NB4 (cell line): ENCODE measurements around the gene OR8B12.

Source experiments
- DNase-seq: peaks from one replicate; pipeline ENCODE4 v3.0.0; 2010; ENCODE audit warnings: low read depth
- H3K4me3 ChIP-seq: one replicate; pipeline ENCODE4 v1.5.1; 2011; ENCODE audit warnings: mild to moderate bottlenecking, low read depth, low read length, moderate library complexity
- MYC ChIP-seq: IDR thresholded peaks from 2 replicates; pipeline ENCODE4 v1.6.1; 2011; ENCODE audit warnings: low read depth, low read length
- POLR2A ChIP-seq: IDR thresholded peaks from 2 replicates; pipeline ENCODE4 v1.6.1; 2011; ENCODE audit warnings: mild to moderate bottlenecking; ENCODE audit not compliant: insufficient read length; ENCODE audit errors: extremely low read depth
- TF ChIP-seq, protein P1 (sequence below): IDR thresholded peaks from 2 replicates; pipeline ENCODE4 v1.6.1; 2011; ENCODE audit warnings: low read depth, low read length
- TF ChIP-seq, protein P2 (sequence below): IDR thresholded peaks from one replicate; pipeline ENCODE4 v1.5.1; 2012; ENCODE audit warnings: low read depth, low read length

OR8B12 gene, protein sequence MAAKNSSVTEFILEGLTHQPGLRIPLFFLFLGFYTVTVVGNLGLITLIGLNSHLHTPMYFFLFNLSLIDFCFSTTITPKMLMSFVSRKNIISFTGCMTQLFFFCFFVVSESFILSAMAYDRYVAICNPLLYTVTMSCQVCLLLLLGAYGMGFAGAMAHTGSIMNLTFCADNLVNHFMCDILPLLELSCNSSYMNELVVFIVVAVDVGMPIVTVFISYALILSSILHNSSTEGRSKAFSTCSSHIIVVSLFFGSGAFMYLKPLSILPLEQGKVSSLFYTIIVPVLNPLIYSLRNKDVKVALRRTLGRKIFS

DNA sequence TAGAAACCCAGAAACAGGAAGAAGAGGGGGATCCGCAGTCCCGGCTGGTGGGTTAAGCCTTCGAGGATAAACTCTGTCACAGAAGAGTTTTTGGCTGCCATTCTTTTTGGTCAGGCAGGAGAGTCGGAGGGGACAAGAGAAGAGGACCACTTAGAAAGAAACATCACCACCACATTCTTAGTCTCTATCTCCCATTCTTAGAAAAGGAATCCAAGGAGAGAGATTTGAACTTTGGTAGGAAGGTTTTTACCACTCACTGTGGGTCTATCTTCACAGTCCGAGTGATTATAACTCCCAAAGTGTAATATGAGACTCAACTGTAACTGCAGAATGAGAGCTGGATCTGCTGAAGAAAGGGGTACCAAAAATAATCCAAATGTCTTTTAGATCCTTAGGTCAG is at the start of gene OR8B12:
Gene OR8B12, minus strand, starts transcription at position 101 of the 400 bp plus-strand sequence. Its CDS starts 0 bp downstream, at position 101.
- no peak within 1 kb of the TSS for H3K4me3 ChIP-seq
- TF ChIP-seq, protein P1, sequence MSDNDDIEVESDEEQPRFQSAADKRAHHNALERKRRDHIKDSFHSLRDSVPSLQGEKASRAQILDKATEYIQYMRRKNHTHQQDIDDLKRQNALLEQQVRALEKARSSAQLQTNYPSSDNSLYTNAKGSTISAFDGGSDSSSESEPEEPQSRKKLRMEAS = no peak
- TF ChIP-seq MYC = no peak
- no peak for TF ChIP-seq POLR2A
- TF ChIP-seq, protein P2, sequence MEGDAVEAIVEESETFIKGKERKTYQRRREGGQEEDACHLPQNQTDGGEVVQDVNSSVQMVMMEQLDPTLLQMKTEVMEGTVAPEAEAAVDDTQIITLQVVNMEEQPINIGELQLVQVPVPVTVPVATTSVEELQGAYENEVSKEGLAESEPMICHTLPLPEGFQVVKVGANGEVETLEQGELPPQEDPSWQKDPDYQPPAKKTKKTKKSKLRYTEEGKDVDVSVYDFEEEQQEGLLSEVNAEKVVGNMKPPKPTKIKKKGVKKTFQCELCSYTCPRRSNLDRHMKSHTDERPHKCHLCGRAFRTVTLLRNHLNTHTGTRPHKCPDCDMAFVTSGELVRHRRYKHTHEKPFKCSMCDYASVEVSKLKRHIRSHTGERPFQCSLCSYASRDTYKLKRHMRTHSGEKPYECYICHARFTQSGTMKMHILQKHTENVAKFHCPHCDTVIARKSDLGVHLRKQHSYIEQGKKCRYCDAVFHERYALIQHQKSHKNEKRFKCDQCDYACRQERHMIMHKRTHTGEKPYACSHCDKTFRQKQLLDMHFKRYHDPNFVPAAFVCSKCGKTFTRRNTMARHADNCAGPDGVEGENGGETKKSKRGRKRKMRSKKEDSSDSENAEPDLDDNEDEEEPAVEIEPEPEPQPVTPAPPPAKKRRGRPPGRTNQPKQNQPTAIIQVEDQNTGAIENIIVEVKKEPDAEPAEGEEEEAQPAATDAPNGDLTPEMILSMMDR = no peak
- DNase-seq = no peak

DNA sequence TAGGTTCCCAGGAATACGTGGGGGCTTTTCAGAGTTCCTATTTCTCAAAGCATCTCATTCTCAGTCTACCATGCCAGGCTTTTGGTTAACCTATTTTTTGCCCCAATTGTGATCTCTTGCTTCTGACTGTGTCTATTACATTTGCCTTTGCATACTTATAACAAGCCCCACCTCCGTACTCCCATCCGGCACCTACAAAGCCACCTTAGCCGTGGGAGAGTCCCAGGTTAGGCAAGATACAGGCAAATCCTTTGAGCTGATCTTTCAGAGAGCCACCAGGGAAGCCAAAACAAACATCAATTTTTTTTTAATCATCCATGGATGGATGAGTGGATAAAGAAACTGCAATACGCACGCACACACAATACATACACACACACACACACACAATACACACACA is 49.2 kb upstream of the OR8B12 start:
- TF ChIP-seq, protein P1 = no peak
- H3K4me3 ChIP-seq = no peak overlapping the region
- DNase-seq = no peak

DNA sequence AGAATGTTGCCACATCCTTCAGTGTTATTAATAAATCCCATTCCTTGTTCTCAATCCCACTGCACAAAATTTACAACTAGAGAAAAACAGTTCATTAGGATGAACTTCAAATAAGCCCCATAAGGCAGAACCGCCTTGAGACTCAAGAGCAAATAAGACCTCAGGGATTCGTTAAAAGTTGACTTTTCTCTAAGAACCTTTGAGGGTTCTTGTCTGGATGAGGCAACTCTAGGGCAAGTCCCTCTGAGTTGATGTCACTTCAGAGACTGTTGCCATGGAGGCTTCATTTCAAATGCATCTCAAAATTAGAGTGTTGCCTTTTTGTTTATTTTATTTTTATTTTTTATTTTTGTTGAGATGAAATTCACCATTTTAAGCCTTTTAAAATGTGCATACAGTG is 48.0 kb upstream of the OR8B12 start:
- TF ChIP-seq MYC (no peak), POLR2A (no peak)
- TF ChIP-seq, protein P2 = no peak
- TF ChIP-seq, protein P1 = no peak
- DNase-seq = no peak
- H3K4me3 ChIP-seq = no peak overlapping the region

DNA sequence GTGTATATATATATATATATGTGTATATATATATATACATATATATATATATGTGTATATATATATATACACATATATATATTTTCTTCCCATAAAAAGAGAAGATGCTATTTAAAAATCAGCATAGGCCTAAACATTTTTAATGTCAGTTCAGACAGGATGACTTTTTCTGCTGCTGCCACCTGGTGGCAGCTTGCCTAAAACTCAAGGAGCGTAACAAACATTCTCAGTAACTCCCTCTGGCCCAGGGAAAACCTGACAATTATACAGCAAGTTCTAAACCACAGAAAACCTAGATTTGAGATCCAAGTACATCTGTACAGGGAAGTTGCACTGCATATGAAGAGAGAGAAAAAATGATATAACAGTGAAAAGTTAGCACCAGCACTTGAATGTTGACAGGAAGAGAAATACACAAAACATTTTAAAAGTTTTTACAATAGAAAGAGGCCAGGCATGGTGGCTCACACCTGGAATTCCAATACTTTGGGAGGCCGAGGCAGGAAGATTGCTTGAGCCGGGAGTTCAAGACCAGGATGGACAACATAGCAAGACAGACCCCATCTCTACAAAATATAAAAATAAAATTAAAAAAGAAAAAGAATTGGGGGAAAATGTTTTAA is 42.9 kb upstream of the OR8B12 start:
- TF ChIP-seq, protein P1 = no peak
- TF ChIP-seq POLR2A (no peak), MYC (no peak)
- TF ChIP-seq, protein P2 = peak; percentile 79
- DNase-seq = peak; percentile 61
- no peak overlapping the region for H3K4me3 ChIP-seq

DNA sequence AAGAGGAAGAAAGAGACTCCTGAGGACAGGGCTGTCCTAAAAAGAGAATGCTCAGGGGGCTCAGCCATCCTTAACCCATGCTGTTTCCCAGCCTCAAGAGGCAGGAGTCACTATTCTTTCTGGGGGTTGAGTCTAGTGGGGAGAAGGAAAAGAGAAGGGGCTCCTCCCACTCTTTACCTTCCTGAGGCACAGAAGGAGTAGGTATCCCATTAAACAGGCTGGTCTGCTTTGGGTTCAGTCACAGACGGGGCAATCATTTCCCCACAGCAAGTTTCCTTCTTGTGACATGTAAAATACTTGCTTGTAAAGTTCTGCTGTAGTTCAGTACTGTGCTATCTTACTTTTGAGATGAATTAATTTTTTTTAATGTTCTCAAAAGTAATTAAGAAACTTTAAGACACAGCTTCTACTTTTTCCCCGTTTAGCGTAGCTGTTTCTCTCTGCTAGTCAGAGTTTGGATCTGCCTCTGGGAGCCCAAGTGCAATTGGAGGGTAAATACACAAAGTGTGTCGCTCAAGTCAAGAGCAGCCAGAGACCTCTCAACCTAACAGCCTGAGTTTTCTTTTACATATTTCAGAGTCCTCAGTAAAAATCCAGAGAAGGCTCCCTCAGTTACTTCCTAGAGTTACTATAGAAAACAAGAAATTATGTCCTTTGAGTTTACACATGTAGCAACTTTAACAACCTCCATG is 41.4 kb upstream of the OR8B12 start:
- H3K4me3 ChIP-seq = no peak overlapping the region
- no peak for DNase-seq
- TF ChIP-seq MYC (no peak), POLR2A (no peak)
- TF ChIP-seq, protein P2 = no peak
- TF ChIP-seq, protein P1 = no peak

DNA sequence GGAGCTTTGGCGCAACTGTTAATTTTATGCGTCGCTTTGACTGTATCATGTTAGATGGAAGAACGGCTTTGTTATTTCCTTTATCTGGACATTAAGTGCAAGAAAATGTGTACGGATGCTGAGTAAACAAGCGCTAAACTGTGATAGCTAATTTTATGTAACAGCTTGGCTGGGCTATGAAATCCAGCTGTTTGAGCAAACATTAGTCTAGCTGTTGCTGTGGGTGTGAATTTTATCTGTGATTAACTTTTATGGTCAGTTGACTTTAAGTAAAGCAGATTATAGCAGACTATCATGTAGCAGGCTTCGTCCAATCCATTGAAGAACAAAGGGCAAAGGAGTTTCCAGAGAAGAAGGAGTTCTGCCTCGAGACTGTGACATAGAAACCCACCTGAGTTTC is 40.3 kb upstream of the OR8B12 start:
- DNase-seq = no peak
- TF ChIP-seq POLR2A = no peak
- TF ChIP-seq, protein P1 = no peak
- TF ChIP-seq, protein P2 = no peak
- TF ChIP-seq MYC = no peak

More for the DNA sequence above, 40.3 kb upstream of the OR8B12 start:
- H3K4me3 ChIP-seq = no peak overlapping the region
